GM23338 (cell line): ENCODE results near the gene SERPINA1. TPM values are rescaled to one million over a fixed set of nuclear protein-coding genes. Genes with fewer than 3 reads are reported as not detected.

Experiments
- ATAC-seq: fragments of 200-7000 bp; cut with Tn5 transposase; 3 replicates; pipeline ENCODE4 v1.9.1; 2020
- DNase-seq: peaks from one replicate; pipeline ENCODE4 v3.0.0-alpha.2; 2015; ENCODE audit warnings: low spot score
- H2AFZ ChIP-seq: fragments of 200-600 bp; sonication (generic); 2 replicates; pipeline ENCODE4 v1.8.0; 2016; ENCODE audit warnings: antibody characterized with exemption, mild to moderate bottlenecking, moderate library complexity
- H3F3A ChIP-seq: fragments of 200-600 bp; sonication (generic); replicated peaks from 2 replicates; pipeline ENCODE4 v1.8.0; 2017; ENCODE audit warnings: antibody characterized with exemption, mixed run types, low read depth
- H3K27ac ChIP-seq: fragments of 200-600 bp; sonication (generic); 2 replicates; pipeline ENCODE4 v1.6.1; 2016; ENCODE audit warnings: low read depth
- H3K27me3 ChIP-seq: fragments of 200-600 bp; sonication (generic); 2 replicates; pipeline ENCODE4 v1.8.0; 2016; ENCODE audit warnings: mild to moderate bottlenecking, mixed run types, moderate library complexity; ENCODE audit not compliant: insufficient read depth
- H3K36me3 ChIP-seq: fragments of 200-600 bp; sonication (generic); 2 replicates; pipeline ENCODE4 v1.8.0; 2016; ENCODE audit warnings: mild to moderate bottlenecking; ENCODE audit not compliant: insufficient read depth
- H3K4me1 ChIP-seq: fragments of 200-600 bp; sonication (generic); 2 replicates; pipeline ENCODE4 v1.8.0; 2016; ENCODE audit warnings: mild to moderate bottlenecking, moderate library complexity; ENCODE audit not compliant: insufficient read depth
- H3K4me2 ChIP-seq: fragments of 200-600 bp; sonication (generic); 2 replicates; pipeline ENCODE4 v1.7.1; 2017; ENCODE audit warnings: mixed run types
- H3K4me3 ChIP-seq: fragments of 200-600 bp; sonication (generic); 2 replicates; pipeline ENCODE4 v1.6.1; 2016; ENCODE audit warnings: mixed run types
- H3K79me2 ChIP-seq: fragments of 200-600 bp; sonication (generic); replicated peaks from 2 replicates; pipeline ENCODE4 v1.8.0; 2017; ENCODE audit warnings: mild to moderate bottlenecking; ENCODE audit not compliant: insufficient read depth
- H3K9me2 ChIP-seq: fragments of 200-600 bp; sonication (generic); 2 replicates; pipeline ENCODE4 v1.8.0; 2017; ENCODE audit not compliant: insufficient read depth
- H4K20me1 ChIP-seq: fragments of 200-600 bp; sonication (generic); replicated peaks from 2 replicates; pipeline ENCODE4 v1.8.0; 2017; ENCODE audit warnings: mild to moderate bottlenecking; ENCODE audit not compliant: insufficient read depth
- H3K27ac Mint-ChIP-seq: 2 replicates; pipeline ENCODE4 v1.8.0; 2020; ENCODE audit warnings: inconsistent platforms, mild to moderate bottlenecking, moderate library complexity, mixed read lengths
- H3K27me3 Mint-ChIP-seq: 3 replicates; pipeline ENCODE4 v1.8.0; 2022; ENCODE audit warnings: low read depth, mild to moderate bottlenecking, moderate library complexity, mixed read lengths, inconsistent platforms; ENCODE audit not compliant: insufficient read depth, poor library complexity
- H3K36me3 Mint-ChIP-seq: 3 replicates; pipeline ENCODE4 v1.8.0; 2021; ENCODE audit warnings: low read depth, mild to moderate bottlenecking, inconsistent platforms, moderate library complexity, mixed read lengths
- H3K4me1 Mint-ChIP-seq: 3 replicates; pipeline ENCODE4 v1.8.0; 2020; ENCODE audit warnings: mild to moderate bottlenecking, inconsistent platforms, mixed read lengths
- H3K4me3 Mint-ChIP-seq: 3 replicates; pipeline ENCODE4 v1.8.0; 2021; ENCODE audit warnings: moderate library complexity, mild to moderate bottlenecking, inconsistent platforms, mixed read lengths
- H3K9me3 Mint-ChIP-seq: 3 replicates; pipeline ENCODE4 v1.8.0; 2020; ENCODE audit warnings: moderate library complexity, mild to moderate bottlenecking, inconsistent platforms, mixed read lengths
- CREB1 ChIP-seq: fragments of 250-450 bp; sonication (Bioruptor Pico); IDR thresholded peaks from 2 replicates; pipeline ENCODE4 v1.5.0; 2020; ENCODE audit warnings: low read depth, mild to moderate bottlenecking, moderate library complexity
- CTCF ChIP-seq, 2 experiments: fragments of 200-600 bp in 1 of 2; sonication (generic) in 1 of 2; conservative IDR thresholded peaks; 2 replicates each; pipeline versions ENCODE4 v1.5.1 to v1.6.1; 2016 to 2017; ENCODE audit warnings: antibody characterized with exemption in 2 of 2, low read depth in 2 of 2, mild to moderate bottlenecking in 2 of 2, moderate library complexity in 1 of 2
- ETS1 ChIP-seq: IDR thresholded peaks from 2 replicates; pipeline ENCODE4 v1.6.1; 2016; ENCODE audit warnings: antibody characterized with exemption
- EZH2 ChIP-seq: fragments of 200-600 bp; sonication (generic); IDR thresholded peaks from one replicate; pipeline ENCODE4 v1.8.0; 2017; ENCODE audit warnings: antibody characterized with exemption, mild to moderate bottlenecking, low read depth; ENCODE audit not compliant: unreplicated experiment
- EZH2phosphoT487 ChIP-seq: fragments of 200-600 bp; sonication (generic); IDR thresholded peaks from one replicate; pipeline ENCODE4 v1.8.1; 2018; ENCODE audit warnings: antibody characterized with exemption; ENCODE audit not compliant: unreplicated experiment
- JUNB ChIP-seq: IDR thresholded peaks from one replicate; pipeline ENCODE4 v1.6.1; 2016; ENCODE audit warnings: antibody characterized with exemption; ENCODE audit not compliant: unreplicated experiment
- NANOG ChIP-seq: IDR thresholded peaks from 2 replicates; pipeline ENCODE4 v1.6.1; 2016; ENCODE audit warnings: antibody characterized with exemption, borderline replicate concordance
- POLR2AphosphoS5 ChIP-seq: IDR thresholded peaks from 2 replicates; pipeline ENCODE4 v1.6.1; 2016; ENCODE audit warnings: antibody characterized with exemption, low read depth
- REST ChIP-seq: IDR thresholded peaks from one replicate; pipeline ENCODE4 v1.6.1; 2018; ENCODE audit warnings: antibody characterized with exemption; ENCODE audit not compliant: unreplicated experiment
- STAT1 ChIP-seq: IDR thresholded peaks from one replicate; pipeline ENCODE4 v1.6.1; 2016; ENCODE audit warnings: antibody characterized with exemption; ENCODE audit not compliant: unreplicated experiment
- ZNF114 ChIP-seq: fragments of 250-450 bp; sonication (Bioruptor Pico); IDR thresholded peaks from 2 replicates; pipeline ENCODE4 v1.5.0; 2020; ENCODE audit warnings: mild to moderate bottlenecking, moderate library complexity
- ZNF331 ChIP-seq: fragments of 250-450 bp; sonication (Bioruptor Pico); IDR thresholded peaks from 2 replicates; pipeline ENCODE4 v1.5.0; 2020; ENCODE audit warnings: low read depth, mild to moderate bottlenecking, moderate library complexity
- polyA plus RNA-seq: library from polyadenylated mRNA; unstranded; fragments of >200 nt; fragmentation: Nextera tagmentation; extraction: Ambion mirVana; gene quantifications from 2 replicates; pipeline ENCODE4 v1.2.1, GENCODE V29; 2016
- total RNA-seq: library from RNA; depleted of rRNA; stranded (reverse); fragments of >200 nt; shearing (Covaris generic); gene quantifications from 2 replicates; pipeline ENCODE4 v1.2.3, GENCODE V29; 2014

Gene SERPINA1
- total and polyA plus RNA-seq, 2 experiments from 2014 or later: not detected

- peaks cover 17% of the 10 kb centered on the region for H3K4me1 Mint-ChIP-seq
- H3K36me3 Mint-ChIP-seq: no peaks in the 10 kb centered on the region
- Histone ChIP-seq H2AFZ (no peak overlapping the region), H3K79me2 (no peaks in the 10 kb centered on the region), H3K4me2 (0 out of 2 replicates have a peak overlapping the region, but pooled peaks have one; percentile 11), H3K27me3 (no peaks in the 10 kb centered on the region), H3K36me3 (no peaks in the 10 kb centered on the region), H4K20me1 (no peaks in the 10 kb centered on the region), H3K9me2 (peaks cover 6% of the 10 kb centered on the region; the same call in 1 of the 2 replicates), H3K27ac (no peak overlapping the region), H3F3A (no peaks in the 10 kb centered on the region), H3K4me3 (no peak overlapping the region), H3K4me1 (peaks cover 7% of the 10 kb centered on the region; the same call in 1 of the 2 replicates)
- ATAC-seq (no peak), DNase-seq (no peak)
- TF ChIP-seq EZH2 (no peak), REST (no peak), EZH2phosphoT487 (no peak), CREB1 (CRISPR knock-in tag) (no peak), ETS1 (no peak), JUNB (no peak), ZNF331 (CRISPR knock-in tag) (no peak)
- H3K27me3 Mint-ChIP-seq: peaks cover 7% of the 10 kb centered on the region
- H3K9me3 Mint-ChIP-seq: no peaks in the 10 kb centered on the region; the same call in 2 of the 3 replicates
- no peak overlapping the region for H3K4me3 Mint-ChIP-seq
- no peak overlapping the region for H3K27ac Mint-ChIP-seq
These were observed 4.6 kb downstream of the SERPINA1 start for GRCh38 chr14:94383777-94384176.

DNA sequence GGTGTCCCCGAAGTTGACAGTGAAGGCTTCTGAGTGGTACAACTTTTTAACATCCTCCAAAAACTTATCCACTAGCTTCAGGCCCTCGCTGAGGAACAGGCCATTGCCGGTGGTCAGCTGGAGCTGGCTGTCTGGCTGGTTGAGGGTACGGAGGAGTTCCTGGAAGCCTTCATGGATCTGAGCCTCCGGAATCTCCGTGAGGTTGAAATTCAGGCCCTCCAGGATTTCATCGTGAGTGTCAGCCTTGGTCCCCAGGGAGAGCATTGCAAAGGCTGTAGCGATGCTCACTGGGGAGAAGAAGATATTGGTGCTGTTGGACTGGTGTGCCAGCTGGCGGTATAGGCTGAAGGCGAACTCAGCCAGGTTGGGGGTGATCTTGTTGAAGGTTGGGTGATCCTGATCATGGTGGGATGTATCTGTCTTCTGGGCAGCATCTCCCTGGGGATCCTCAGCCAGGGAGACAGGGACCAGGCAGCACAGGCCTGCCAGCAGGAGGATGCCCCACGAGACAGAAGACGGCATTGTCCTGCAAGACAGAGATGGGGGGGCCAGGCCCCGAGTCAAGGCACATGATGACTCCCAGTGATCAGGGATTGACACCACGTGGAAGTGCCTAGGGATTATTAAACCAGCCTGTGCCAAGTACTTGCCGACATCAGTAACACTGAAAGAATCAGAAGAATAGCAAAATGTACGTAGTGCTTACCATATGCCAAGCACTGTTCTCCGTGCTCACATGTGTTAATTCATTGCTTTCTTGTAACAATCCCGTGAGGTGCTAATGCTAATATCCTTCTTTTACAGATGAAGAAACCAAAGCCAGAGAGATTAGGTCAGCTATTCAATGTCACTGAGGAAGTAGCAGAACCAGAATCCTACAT is 5.4 kb downstream of the SERPINA1 start:
- Histone ChIP-seq H3K27me3 (no peaks in the 10 kb centered on the region), H2AFZ (no peak overlapping the region), H3K4me3 (no peak overlapping the region), H3K9me2 (peaks cover 6% of the 10 kb centered on the region; the same call in 1 of the 2 replicates), H3K36me3 (no peaks in the 10 kb centered on the region), H3K4me2 (0 out of 2 replicates have a peak overlapping the region, but pooled peaks have one; percentile 11), H4K20me1 (no peaks in the 10 kb centered on the region), H3K27ac (no peak overlapping the region), H3K79me2 (no peaks in the 10 kb centered on the region), H3K4me1 (peaks cover 7% of the 10 kb centered on the region; the same call in 1 of the 2 replicates), H3F3A (no peaks in the 10 kb centered on the region)
- TF ChIP-seq CTCF (conservative IDR thresholded peaks at IDR 0.05; ENCODE audit: low read depth in 2 of 2) (no peak), ZNF114 (no peak), ETS1 (no peak), EZH2 (no peak), POLR2AphosphoS5 (no peak), CREB1 (CRISPR knock-in tag) (no peak), STAT1 (no peak), ZNF331 (CRISPR knock-in tag) (no peak), NANOG (no peak)
- Mint-ChIP-seq H3K27ac (no peak overlapping the region), H3K4me3 (no peak overlapping the region), H3K4me1 (peaks cover 15% of the 10 kb centered on the region), H3K27me3 (peaks cover 5% of the 10 kb centered on the region), H3K9me3 (no peaks in the 10 kb centered on the region; the same call in 2 of the 3 replicates), H3K36me3 (no peaks in the 10 kb centered on the region)
- no peak for ATAC-seq
- no peak for DNase-seq
